IPS-18a (cell line): ENCODE results near the gene HPS5.

Source experiments
- H3K27ac ChIP-seq: one replicate; pipeline ENCODE4 v1.5.1; 2013; ENCODE audit warnings: low read length
- H3K27me3 ChIP-seq: one replicate; pipeline ENCODE4 v1.6.1; 2013; ENCODE audit warnings: mild to moderate bottlenecking, low read length; ENCODE audit not compliant: control insufficient read depth, insufficient read depth
- H3K36me3 ChIP-seq: one replicate; pipeline ENCODE4 v1.6.1; 2013; ENCODE audit warnings: low read depth, low read length; ENCODE audit not compliant: control insufficient read depth
- H3K4me1 ChIP-seq: one replicate; pipeline ENCODE4 v1.6.1; 2013; ENCODE audit warnings: low read depth, low read length; ENCODE audit not compliant: control insufficient read depth
- H3K4me3 ChIP-seq: one replicate; pipeline ENCODE4 v1.5.1; 2013; ENCODE audit warnings: low read length
- H3K9ac ChIP-seq: one replicate; pipeline ENCODE4 v1.6.1; 2013; ENCODE audit warnings: mild to moderate bottlenecking, low read length, moderate library complexity
- H3K9me3 ChIP-seq: one replicate; pipeline ENCODE4 v1.6.1; 2013; ENCODE audit warnings: low read depth, low read length; ENCODE audit not compliant: control insufficient read depth

HPS5 gene, protein sequence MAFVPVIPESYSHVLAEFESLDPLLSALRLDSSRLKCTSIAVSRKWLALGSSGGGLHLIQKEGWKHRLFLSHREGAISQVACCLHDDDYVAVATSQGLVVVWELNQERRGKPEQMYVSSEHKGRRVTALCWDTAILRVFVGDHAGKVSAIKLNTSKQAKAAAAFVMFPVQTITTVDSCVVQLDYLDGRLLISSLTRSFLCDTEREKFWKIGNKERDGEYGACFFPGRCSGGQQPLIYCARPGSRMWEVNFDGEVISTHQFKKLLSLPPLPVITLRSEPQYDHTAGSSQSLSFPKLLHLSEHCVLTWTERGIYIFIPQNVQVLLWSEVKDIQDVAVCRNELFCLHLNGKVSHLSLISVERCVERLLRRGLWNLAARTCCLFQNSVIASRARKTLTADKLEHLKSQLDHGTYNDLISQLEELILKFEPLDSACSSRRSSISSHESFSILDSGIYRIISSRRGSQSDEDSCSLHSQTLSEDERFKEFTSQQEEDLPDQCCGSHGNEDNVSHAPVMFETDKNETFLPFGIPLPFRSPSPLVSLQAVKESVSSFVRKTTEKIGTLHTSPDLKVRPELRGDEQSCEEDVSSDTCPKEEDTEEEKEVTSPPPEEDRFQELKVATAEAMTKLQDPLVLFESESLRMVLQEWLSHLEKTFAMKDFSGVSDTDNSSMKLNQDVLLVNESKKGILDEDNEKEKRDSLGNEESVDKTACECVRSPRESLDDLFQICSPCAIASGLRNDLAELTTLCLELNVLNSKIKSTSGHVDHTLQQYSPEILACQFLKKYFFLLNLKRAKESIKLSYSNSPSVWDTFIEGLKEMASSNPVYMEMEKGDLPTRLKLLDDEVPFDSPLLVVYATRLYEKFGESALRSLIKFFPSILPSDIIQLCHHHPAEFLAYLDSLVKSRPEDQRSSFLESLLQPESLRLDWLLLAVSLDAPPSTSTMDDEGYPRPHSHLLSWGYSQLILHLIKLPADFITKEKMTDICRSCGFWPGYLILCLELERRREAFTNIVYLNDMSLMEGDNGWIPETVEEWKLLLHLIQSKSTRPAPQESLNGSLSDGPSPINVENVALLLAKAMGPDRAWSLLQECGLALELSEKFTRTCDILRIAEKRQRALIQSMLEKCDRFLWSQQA

DNA sequence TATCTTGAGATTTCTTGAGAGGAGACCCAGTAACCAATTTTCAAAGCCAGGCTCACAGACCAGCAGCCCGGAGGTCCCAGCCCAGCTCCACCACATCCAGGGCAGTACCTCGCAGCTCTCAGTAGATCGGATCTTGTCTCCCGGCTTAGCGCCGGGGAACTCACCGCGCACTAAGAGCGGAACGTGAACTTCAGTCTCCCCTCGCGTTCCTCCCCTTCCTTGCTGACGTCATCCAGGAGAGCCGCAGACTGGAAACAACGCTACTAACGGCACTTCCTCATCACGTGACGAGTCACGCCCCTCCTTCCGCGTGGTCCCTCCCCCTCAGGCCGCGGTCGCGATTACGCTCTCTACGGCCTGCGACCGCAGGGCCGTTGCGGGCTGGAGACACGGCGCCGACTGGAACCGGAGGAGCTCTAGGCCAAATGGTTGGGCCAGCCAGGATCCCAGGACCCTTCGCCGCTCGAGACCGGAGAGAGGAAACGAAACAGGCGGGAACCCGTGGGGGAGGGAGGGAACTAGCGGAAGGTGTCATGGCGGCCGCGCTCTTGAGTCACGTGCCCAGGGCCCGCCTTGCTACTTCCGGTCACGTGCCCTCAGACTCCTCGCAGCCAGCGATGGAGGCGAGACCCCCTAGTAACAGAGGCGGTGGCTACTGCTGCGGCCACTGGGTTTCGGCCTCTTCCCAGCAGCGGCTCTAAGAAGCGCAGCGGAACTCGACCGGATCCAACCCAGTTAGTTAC lies at the start of gene HPS5, which contains the start of gene GTF2H1:
Gene HPS5, minus strand, starts transcription at position 172 of the 743 bp plus-strand sequence. CDS start 4,282 bp downstream, outside the sequence.
Gene GTF2H1, plus strand, starts transcription at position 599 of the 743 bp plus-strand sequence. CDS start 10,508 bp downstream, outside the sequence.
- Histone ChIP-seq H3K4me1 (peaks cover 9% of the 10 kb centered on the region), H3K27ac (peak within 1 kb of the TSS; percentile 99), H3K9ac (peak within 1 kb of the TSS; percentile 94), H3K4me3 (peak within 1 kb of the TSS; percentile 91), H3K36me3 (peaks cover 14% of the 10 kb centered on the region), H3K9me3 (no peaks in the 10 kb centered on the region), H3K27me3 (no peaks in the 10 kb centered on the region)

GRCh38 chr11:18371279-18371678 lies 49.3 kb upstream of the HPS5 start:
- Histone ChIP-seq H3K27me3 (no peaks in the 10 kb centered on the region), H3K9ac (no peak overlapping the region), H3K4me3 (no peak overlapping the region), H3K9me3 (no peaks in the 10 kb centered on the region), H3K4me1 (no peaks in the 10 kb centered on the region), H3K27ac (no peak overlapping the region), H3K36me3 (peaks cover 10% of the 10 kb centered on the region)

DNA sequence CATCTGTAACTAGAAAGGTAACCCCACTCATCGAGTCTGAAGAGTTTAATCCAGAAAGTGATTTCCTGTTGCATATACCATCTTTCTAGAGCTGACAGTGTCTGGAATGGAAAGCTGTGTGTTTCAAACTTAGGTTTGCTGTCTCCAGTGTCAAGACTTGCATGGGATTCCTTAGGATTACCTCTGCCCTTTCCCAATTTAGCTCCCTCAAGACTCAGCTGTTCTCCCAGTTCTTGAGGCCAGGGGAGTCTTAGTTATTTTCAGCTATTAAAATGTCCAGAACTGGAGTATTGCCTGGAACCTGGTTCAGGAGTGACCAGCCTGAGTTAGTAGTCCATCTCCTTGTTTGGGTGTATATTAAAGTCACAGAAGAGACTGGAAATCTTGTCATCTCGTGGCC lies 47.5 kb upstream of the HPS5 start:
- H3K9ac ChIP-seq, result no peak overlapping the region
- no peak overlapping the region for H3K4me3 ChIP-seq
- no peak overlapping the region for H3K27ac ChIP-seq
- H3K27me3 ChIP-seq, result no peaks in the 10 kb centered on the region
- H3K9me3 ChIP-seq, result no peaks in the 10 kb centered on the region
- H3K4me1 ChIP-seq, result no peaks in the 10 kb centered on the region
- peaks cover 24% of the 10 kb centered on the region for H3K36me3 ChIP-seq

GRCh38 chr11:18368221-18368620 lies 46.3 kb upstream of the HPS5 start:
- Histone ChIP-seq H3K4me1 (no peaks in the 10 kb centered on the region), H3K9me3 (no peaks in the 10 kb centered on the region), H3K4me3 (no peak overlapping the region), H3K27ac (no peak overlapping the region), H3K9ac (no peak overlapping the region), H3K27me3 (no peaks in the 10 kb centered on the region), H3K36me3 (peaks cover 35% of the 10 kb centered on the region)

DNA sequence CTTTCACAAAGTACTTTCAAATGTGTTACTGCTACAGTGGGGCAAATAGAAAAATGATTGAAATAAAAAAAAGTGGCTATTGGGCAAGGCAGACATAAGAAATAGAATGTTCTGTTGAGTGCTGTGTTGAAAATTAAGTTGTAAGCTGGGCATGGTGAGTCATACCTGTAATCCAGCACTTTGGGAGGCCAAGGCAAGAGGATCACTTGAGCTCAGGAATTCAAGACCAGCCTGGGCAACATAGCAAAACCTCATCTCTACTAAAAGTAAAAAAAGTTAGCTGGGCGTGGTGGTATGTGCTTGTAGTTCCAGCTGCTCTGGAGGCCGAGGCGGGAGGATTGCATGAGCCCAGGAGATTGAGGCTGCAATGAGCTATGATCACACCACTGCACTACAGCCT lies 45.5 kb upstream of the HPS5 start:
- Histone ChIP-seq H3K9me3 (no peaks in the 10 kb centered on the region), H3K9ac (no peak overlapping the region), H3K27ac (no peak overlapping the region), H3K36me3 (peaks cover 36% of the 10 kb centered on the region), H3K4me1 (no peaks in the 10 kb centered on the region), H3K4me3 (no peak overlapping the region), H3K27me3 (no peaks in the 10 kb centered on the region)

DNA sequence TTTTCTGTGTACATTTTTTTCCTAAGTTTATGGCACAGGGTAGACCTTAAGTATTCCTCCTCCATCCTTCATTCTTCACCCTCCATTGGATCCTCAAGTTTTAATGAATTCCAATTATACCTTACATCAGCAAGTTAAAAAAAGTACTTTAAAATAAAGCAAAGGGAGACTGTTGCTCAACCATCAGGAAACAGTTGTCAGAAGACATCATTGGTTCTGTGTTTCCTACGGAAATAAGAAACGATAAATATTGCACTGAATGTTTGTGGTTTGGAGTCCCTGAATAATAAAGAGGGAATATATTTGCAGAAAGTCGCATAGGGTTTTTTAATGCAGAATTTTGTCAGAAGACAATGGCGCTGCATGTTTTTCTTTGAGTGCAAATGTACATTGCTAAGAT lies 44.3 kb upstream of the HPS5 start:
- Histone ChIP-seq H3K9me3 (no peaks in the 10 kb centered on the region), H3K36me3 (peaks cover 45% of the 10 kb centered on the region), H3K27ac (no peak overlapping the region), H3K9ac (no peak overlapping the region), H3K4me1 (no peaks in the 10 kb centered on the region), H3K27me3 (no peaks in the 10 kb centered on the region), H3K4me3 (no peak overlapping the region)

DNA sequence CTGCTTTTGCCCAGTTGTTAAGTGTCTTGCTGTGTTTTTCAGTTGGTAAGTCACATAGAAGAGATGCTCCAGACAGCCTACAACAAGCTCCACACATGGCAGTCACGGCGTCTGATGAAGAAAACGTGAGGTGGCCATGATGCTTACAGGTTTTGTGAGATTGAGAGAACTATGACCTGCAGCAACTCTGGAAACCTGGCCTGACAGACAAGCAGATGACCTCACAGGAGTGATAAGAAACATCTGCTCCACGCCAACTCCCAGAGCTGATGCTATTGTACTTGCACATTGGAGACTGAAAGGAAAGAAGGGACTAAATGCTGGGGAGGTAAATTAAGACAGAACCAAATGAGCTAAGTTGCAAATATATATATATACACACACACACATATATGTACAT lies 43.8 kb upstream of the HPS5 start:
- H3K9me3 ChIP-seq, result no peaks in the 10 kb centered on the region
- no peaks in the 10 kb centered on the region for H3K27me3 ChIP-seq
- H3K4me1 ChIP-seq, result no peaks in the 10 kb centered on the region
- H3K9ac ChIP-seq, result no peak overlapping the region
- H3K4me3 ChIP-seq, result no peak overlapping the region
- no peak overlapping the region for H3K27ac ChIP-seq
- H3K36me3 ChIP-seq, result peaks cover 48% of the 10 kb centered on the region

- no peaks in the 10 kb centered on the region for H3K4me1 ChIP-seq
- no peaks in the 10 kb centered on the region for H3K9me3 ChIP-seq
- H3K27me3 ChIP-seq, result no peaks in the 10 kb centered on the region
- H3K4me3 ChIP-seq, result no peak overlapping the region
- H3K36me3 ChIP-seq, result peaks cover 48% of the 10 kb centered on the region
- H3K27ac ChIP-seq, result no peak overlapping the region
- H3K9ac ChIP-seq, result no peak overlapping the region
Observed at GRCh38 chr11:18364495-18365073, 42.6 kb upstream of the HPS5 start.

DNA sequence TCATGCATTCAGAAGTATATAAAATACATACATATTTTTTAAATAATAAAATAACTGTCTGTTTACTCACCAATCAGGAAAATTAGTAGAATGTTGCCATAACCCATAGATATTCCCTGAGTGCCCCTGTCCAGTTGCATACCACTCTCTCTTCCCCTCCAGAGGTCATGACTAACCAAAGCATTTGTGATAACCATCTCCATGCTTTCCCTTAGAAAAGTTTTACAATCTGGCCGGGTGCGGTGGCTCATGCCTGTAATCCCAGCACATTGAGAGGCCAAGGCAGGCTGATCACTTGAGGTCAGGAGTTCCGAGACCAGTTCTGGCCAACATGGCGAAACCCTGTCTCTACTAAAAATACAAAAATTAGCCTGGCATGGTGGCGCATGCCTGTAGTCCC lies 39.2 kb upstream of the HPS5 start:
- Histone ChIP-seq H3K27me3 (no peaks in the 10 kb centered on the region), H3K4me1 (no peaks in the 10 kb centered on the region), H3K4me3 (no peak overlapping the region), H3K9me3 (no peaks in the 10 kb centered on the region), H3K36me3 (peaks cover 56% of the 10 kb centered on the region), H3K9ac (no peak overlapping the region), H3K27ac (no peak overlapping the region)

DNA sequence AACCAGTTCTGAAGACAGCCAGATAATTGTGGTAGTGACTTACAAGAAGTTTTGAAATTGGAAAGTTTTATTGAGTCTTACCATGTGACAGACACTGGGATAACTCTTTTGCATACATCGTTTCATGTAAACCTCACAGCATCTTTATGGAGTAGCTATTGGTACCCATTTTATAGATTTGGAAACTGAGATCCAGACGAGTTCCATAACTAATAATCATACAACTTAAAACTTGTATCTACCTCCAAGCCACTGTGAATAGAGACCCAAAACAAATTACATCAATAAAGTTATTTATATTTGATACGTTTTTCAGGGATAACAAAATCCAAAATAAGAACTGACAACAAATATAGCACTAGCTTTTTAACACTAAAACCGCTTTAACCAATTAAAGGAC lies 36.7 kb upstream of the HPS5 start:
- Histone ChIP-seq H3K36me3 (peaks cover 40% of the 10 kb centered on the region), H3K9ac (no peak overlapping the region), H3K27me3 (no peaks in the 10 kb centered on the region), H3K4me1 (no peaks in the 10 kb centered on the region), H3K4me3 (no peak overlapping the region), H3K9me3 (no peaks in the 10 kb centered on the region), H3K27ac (no peak overlapping the region)
